Mesenteric fat pad (tissue), 1 donor: Measurements from ENCODE around the gene SYCP2L. TPM values are rescaled to one million over a fixed set of nuclear protein-coding genes. Genes with fewer than 3 reads are reported as not detected.
"Not testable (repeated sequence)": the region's sequence is repeated elsewhere in the genome, so short reads cannot be mapped to it uniquely, and the experiment has no call there.

Experiments
- DNase-seq: peaks from one replicate; pipeline ENCODE4 v3.0.0-alpha.2; 2020; ENCODE audit warnings: low spot score
- total RNA-seq: library from RNA; stranded (reverse); fragmentation: NEBNext Ultra II Directional; extraction: Animal tissue kit (Norgen Biotek cat#: 25700); gene quantifications from one replicate; pipeline ENCODE4 v1.2.1, GENCODE V29; 2021
- donor health status: DM: yes; HTN: yes; CAD: no.

SYCP2L gene
- total RNA-seq, 1 donor from 2014 or later, result 0.93 TPM

DNA sequence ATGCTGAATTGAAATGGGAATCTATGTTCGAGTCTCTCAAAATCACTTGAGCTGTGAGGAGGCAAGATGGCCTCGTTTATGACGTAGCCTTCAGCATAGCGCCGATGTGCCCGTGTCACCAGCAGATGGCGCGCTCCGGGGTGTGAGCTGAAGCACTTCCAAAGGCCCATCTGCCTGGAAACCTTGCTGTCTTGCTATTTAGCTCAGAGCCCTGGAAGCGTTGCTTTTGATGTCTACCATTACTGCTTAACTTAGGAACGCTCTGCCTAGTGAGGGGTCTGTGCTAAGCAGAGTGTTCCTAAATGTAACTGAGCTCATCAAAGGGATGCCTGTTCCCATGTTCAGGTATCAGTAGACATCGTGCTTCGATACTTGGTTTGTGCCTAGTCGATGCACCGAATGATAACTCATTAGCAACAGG is 67.7 kb downstream of the SYCP2L start:
- DNase-seq, result no peak

DNA sequence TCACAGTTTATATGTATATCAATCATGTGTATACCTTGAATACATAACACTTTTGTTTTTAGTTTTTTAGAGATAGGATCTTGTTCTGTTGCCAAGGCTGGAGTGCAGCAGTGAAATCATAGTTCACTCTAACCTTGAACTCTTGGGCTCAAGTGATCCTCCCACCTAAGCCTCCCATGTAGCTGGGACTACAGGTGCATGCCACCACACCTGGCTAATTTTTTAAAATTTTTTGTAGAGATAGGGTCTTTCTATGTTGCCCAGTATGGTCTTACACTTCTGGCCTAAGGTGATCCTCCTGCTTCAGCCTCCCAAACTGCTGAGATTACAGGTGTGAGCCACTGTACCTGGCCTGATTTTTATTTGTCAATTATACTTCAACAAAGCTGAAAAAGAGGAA is 69.9 kb downstream of the SYCP2L start:
- no peak for DNase-seq

DNA sequence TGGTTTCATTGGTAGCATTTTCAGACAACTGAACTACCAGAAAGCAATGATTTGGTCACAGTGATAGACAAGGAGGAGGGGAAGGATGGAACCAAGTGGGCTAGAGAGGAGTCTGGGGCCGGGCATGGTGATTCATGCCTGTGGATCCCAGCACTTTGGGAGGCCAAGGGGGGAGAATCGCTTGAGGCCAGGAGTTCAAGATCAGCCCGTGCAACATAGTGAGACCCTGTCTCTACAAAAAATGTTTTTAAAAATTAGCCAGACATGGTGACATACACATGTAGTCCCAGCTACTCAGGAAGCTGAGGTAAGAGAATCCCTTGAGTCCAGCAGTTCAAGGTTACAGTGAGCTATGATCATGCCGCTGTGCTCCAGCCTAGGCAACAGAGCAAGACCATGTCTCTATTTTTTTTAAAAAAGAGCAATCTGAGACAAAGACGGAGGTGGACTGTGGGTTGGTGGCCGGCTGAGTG is 70.6 kb downstream of the SYCP2L start:
- no peak for DNase-seq

DNA sequence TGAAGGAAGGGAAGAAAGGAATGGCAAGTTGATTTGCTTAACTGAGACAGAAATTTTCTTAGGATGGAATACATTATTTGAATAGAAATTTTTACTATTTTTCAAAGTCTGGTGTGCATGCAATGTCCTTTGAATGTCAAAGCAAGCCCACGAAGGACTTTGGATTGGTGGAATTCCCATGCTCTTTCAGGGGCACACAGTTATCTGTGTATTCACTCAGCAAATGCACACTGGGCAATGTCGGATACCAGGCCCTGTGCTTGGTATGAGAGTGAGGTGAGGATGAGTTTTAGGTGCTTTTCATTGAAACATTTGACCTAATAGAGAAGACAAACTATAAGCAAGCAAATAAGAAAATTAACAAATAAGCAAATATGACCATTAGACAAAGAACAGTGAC is 73.3 kb downstream of the SYCP2L start:
- no peak for DNase-seq

DNA sequence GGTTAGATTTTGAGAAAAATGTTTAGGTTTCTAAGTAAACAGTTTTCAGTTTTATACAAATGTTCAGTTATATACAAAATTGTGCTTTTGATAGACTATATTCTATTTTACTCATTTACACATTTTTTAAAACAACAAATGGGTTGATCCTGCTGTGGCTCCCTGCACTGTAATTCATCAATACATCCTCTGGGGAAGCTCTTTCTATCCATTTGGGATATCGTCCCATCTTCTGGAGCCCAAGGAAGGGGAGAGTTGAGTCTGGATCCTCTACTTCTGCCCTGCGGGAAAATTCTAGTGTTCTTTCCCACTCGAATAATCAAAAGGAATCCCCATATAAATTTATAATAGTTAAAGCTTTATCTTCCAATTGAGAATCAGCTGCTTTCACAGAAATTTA is 75.0 kb downstream of the SYCP2L start:
- DNase-seq, result no peak

DNA sequence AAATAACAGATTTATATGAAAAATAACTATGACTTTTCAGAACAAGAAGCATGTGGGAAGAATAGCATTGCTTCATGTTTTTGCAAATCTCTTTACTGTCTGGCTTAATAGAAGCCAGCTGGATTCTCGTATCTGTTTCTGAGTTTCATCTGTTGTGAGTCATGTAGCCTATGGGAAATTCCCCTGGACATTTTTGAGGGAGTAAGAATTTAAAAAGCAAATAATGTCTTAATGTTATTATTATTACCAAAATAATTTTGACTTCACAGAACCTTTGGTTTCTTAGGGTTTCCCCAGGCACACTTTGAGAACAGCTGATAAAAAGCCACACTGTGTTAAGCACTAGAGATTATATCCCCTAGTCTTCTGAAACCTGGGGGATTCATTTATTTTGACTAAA is 75.8 kb downstream of the SYCP2L start:
- no peak for DNase-seq

DNA sequence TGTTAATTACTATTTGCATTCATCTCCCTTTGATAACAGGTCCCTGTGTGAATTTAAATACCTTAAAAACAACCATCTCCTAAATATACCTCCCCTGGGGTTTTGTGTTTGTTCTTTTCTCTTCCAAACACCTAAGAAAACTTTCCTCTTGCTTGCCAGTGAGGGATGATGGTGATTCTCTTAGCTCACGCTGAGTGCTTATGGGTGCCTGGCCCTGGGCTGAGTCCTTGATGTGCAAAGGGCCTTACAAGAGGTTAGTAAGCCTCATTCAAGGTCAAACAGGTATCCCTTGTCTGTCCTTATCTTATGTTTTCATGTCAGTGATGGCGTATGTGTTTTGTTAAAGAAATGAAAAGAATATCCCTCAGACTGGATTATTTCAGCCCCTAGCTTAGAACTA is 76.3 kb downstream of the SYCP2L start:
- DNase-seq, result no peak

DNA sequence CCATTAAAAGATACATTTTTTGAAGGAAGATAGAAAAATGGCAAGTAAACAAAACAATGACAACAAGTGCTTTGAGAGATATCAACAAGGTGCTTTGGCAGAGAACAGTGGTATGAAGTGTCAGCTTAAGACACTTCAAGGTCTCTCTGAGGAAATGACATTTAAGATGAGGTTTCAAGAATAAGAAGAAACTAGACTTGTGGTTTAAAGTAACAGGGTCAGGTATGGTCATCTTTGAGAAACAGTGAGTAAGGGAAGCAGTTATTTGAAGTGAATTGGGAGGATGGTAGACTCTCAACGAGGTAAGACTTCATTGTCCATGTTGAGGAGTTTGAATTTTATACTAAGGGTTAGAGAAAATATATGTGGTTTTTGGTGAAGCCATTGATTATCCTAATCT is 77.8 kb downstream of the SYCP2L start:
- DNase-seq, result no peak

DNA sequence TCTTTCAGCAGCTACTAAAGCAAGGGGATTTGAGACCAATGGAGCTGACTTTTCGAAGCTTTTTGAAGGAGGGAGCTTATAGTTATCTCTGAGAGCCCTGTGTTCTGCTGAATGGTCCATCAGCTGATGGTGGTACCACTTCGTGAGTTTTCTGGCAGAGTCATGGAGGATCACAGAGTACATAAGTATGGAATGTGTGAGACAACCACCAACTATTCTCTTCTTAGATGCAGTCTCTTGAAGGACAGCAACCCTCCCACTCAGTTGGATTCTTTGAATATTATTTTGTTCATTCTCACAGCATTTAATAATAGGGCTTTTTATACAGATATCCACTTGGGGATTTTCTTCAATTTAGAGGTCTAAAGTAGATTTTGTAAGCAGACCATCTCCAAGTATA is 81.9 kb downstream of the SYCP2L start:
- DNase-seq, result no peak

DNA sequence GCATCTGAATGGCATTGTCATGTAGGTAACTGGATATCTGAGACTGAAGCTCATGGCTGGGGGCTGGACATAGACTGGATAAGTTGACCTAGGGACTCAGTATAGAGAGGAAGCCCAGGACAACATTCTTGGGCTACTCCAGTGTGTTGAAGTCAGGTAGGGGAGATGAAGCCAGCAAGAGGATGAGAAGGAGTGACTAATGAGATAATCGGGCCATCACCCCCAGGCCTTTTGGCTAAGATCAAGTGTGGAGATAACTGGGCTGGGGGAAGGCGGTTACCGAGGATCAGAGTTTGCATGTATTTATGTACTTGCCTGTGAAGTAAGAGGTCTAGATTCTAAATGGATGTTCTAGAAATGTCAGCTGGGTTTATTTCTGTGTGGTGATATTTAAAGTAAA is 83.9 kb downstream of the SYCP2L start:
- DNase-seq, result no peak

DNA sequence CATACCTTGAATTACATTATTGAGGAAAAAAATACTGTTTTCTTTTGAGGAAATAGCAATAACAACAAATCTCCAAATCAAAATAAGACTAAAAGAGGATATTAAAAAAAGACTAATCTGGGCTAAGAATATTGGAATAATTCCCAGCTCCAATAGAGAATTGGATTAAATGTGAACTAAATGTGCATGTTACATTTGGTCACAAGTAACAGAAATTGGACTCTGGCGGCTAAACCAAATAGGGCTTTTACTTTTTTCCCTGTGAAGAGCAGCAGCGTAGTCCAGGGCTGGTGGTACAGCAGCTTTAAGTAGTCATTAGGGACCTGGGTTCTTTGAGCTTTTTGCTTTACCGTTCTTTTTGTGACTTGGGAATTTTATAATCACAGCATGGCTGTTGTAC is 85.3 kb downstream of the SYCP2L start:
- DNase-seq, result no peak

DNA sequence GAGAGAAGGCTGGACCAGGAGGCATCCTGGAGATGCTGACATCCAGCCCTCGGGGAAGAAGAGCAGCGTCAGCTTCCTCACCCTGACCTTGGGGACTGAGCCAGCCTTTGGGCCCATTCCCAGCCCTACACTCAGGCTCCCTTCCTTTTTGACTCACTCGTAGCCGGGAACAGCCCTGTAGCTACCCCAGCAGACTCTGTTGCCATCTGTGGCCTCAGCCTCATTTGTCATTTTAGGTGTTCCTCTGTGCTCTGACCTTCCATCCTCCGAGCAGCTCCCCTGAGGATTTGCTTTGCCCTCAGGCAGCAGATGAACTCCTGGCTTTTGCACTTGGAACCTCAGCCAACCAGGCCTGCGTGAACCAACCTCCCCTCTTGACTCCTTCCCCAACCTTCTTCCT is 89.7 kb downstream of the SYCP2L start:
- no peak for DNase-seq

DNA sequence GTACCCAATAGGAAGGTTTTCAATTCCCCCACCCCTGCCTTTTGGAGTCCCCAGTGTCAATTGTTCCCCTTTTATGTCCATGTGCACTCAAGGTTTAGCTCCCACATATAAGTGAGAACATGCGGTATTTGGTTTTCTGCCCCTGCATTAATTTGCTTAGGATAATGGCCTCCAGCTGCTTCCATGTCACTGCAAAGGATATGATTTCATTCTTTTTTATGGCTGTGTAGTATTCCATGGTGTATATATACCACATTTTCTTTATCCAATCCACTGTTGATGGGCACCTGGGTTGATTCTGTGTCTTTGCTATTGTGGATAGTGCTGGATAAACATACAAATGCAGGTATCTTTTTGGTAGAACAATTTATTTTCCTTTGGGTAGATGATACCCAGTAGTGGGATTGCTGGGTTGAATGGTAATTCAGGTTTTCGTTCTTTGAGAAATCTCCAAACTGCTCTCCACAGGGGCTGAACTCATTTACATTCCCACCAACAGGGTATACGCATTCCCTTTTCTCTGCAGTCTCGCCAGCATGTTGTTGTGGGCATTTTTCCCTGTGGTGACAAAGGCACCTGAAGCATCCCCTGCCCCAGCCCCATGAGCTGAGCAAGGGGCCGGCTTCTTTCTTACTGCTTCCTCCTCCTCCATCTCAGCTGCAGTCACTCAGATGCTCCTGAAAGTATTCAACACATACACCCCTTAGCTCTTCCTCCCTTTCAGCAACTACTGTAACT is 90.5 kb downstream of the SYCP2L start:
- no peak for DNase-seq

DNA sequence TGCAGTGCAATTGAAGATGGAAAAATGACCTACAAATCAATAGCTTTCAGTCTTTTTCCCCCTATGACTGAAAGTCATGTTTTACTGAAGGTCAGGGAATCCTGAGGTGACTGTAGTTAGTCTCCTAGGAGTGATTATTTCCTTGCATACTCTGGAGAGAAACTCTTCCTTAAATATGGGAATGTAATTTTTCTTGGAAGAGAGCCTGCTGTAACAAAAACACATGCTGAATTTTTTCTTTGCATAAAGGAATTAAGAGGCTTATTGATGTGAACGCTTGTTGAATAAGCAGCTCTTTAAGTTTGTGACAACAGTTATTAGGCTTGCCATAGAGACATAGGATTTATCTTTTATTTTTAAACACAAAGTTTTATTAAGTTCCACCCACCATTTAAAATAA is 92.8 kb downstream of the SYCP2L start:
- DNase-seq, result no peak

DNA sequence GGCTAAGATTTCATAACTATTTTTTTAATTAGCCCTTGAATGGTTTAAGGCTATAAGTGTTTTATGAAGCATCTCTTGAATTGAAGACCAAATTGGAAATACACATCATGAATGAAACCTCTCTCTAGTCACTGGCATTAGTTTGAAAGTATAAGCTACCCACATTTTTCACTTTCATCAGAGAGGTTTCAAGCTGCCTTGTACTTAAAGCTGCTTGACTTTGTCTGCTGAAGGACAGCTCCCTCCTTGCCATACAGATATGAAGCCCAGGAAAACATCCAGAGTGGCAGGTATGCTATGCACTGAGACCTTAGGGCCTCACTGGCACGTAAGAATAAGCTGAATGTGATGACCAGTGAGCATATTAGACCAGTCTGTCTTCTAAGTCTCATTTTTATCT is 94.6 kb downstream of the SYCP2L start:
- DNase-seq, result no peak

DNA sequence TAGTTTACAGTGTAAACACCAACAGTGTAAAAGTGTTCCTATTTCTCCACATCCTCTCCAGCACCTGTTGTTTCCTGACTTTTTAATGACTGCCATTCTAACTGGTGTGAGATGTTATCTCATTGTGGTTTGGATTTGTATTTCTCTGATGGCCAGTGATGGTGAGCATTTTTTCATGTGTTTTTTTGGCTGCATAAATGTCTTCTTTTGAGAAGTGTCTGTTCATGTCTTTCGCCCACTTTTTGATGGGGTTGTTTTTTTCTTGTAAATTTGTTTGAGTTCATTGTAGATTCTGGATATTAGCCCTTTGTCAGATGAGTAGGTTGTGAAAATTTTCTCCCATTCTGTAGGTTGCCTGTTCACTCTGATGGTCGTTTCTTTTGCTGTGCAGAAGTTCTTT is 98.1 kb downstream of the SYCP2L start:
- DNase-seq, result not testable (repeated sequence)

DNA sequence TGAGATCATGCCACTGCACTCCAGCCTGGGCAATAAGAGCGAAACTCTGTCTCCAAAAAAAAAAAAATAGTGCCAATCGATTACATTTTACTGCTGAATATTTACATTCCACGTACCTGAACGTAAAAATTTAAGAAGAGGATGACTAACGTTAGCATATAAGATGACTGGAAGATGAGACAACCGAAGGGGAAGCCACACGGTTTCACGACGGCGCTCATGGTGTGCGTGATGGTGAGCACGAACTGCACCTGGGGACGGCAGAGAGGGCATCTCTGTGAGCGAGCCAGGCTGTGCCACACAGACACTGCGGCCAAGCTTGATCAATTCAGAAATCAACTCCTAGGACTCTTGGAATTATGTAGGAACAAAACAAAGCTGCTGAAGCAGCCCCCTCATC is 102.7 kb downstream of the SYCP2L start:
- no peak for DNase-seq

DNA sequence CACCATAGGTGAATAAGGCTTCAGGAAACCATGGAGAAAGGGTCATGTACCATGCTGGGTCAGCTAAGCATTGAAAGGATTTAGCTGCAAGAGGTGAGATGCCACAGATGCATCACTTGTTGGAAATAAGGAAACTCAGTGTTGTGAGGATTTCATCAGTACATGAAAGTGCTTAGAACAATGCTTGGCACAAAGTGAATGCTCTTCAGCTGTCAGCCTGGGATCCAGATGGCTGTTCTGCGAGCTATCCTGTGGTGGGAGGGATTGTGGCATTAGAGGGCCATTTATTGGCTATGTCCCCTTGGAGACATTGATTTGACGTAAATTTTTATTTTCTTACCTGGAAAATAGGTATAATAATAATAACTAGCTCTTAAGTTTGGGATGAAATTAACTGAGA is 104.3 kb downstream of the SYCP2L start:
- no peak for DNase-seq

DNA sequence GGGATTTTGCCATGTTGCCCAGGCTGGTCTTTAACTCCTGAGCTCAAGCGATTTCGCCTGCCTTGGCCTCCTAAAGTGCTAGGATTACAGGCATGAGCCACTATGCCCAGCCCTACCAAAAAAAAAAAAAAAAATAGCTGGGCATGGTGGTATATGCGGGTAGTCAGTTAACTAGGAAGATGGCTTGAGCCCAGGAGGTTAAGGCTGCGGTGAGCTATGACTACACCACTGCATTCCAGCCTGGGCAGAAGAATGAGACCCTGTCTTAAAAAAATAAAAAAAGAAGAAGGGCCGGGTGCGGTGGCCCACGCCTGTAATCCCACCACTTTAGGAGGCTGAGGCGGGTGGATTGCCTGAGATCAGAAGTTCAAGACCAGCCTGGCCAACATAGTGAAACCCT is 107.0 kb downstream of the SYCP2L start:
- DNase-seq, result no peak

DNA sequence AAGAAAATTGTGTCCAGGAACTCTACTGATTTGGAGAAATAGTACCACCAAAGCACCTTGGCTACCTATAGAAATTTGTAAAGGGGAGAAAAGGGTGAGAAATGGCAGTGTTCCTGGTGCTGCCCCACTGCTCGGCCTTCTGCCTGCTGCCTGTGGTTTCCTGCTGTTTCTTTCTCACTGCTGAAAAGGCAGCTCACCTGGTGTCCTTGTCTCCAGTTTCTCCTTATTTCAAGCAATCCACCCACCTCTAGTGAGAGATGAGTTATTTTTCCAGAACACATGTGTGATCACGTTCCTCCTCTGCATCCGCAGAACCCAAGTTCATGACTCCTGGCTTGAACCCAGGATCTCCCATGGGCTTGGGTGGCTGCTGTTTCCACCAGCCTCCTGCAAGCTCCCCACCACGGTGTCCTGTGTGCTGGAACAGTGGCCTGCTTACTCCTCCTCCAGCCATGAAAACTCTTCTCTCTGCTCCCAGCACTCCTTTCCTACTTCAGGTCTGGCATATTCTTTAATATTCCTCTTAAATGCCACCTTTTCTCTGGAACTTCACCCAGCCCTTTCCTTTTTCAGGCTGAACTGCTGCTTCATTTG is 108.4 kb downstream of the SYCP2L start:
- no peak for DNase-seq

DNA sequence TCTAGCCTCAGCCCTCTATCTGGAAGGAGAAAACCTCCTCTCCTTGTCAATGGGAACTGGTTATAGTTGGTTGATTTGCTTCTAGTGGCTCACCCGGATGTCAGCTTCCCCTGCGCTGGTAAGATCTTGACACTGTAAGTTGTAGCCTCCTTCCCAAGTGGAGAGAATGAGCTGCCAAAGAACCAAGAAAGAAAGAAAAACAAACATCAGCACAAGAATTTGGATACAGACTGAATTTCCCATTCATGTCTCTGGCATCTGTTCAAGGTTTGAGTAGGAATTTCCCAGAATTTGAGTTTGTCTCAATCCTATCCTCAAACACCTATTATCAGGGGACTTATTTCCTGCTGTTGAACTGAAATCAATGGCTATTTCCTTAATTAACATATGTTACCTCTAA is 113.1 kb downstream of the SYCP2L start:
- DNase-seq, result no peak

DNA sequence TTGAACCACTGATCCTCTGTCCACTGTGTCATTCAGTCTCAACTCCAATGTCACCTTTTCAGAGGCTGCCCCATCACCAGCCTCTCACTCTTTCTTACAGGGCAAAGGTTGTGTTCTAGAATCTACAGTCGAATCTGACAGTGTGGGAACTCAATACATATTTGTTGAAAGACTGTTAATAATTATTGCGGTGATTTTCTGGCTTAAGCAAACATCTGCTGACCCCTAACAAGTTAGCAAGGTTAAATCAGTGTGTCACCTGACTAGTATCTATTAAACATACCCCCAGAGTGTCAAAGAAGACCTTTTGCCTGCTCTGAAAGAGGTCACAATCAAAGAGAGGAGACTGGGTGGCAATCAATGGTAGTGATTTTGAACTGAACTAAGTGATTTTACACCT is 115.3 kb downstream of the SYCP2L start:
- no peak for DNase-seq

DNA sequence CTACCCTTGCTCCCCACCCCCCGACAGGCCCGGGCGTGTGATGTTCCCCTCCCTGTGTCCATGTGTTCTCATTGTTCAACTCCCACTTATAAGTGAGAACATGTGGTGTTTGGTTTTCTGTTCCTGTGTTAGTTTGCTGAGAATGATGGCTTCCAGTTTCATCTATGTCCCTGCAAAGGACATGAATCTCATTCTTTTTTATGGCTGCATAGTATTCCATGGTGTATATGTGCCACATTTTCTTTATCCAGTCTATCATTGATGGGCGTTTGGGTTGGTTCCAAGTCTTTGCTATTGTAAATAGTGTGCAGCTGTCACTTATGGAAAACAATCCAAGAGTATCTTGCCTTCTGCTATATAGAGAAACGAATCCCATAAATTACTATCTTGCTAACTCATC is 116.4 kb downstream of the SYCP2L start:
- not testable (repeated sequence) for DNase-seq
